GM23338 (cell line): Measurements from ENCODE around the gene EDEM3. TPM values are rescaled to one million over a fixed set of nuclear protein-coding genes. Genes with fewer than 3 reads are reported as not detected.

Experiments used
- ATAC-seq: fragments of 200-7000 bp; cut with Tn5 transposase; 3 replicates; pipeline ENCODE4 v1.9.1; 2020
- DNase-seq: peaks from one replicate; pipeline ENCODE4 v3.0.0-alpha.2; 2015; ENCODE audit warnings: low spot score
- H2AFZ ChIP-seq: fragments of 200-600 bp; sonication (generic); 2 replicates; pipeline ENCODE4 v1.8.0; 2016; ENCODE audit warnings: antibody characterized with exemption, mild to moderate bottlenecking, moderate library complexity
- H3F3A ChIP-seq: fragments of 200-600 bp; sonication (generic); replicated peaks from 2 replicates; pipeline ENCODE4 v1.8.0; 2017; ENCODE audit warnings: antibody characterized with exemption, mixed run types, low read depth
- H3K27ac ChIP-seq: fragments of 200-600 bp; sonication (generic); 2 replicates; pipeline ENCODE4 v1.6.1; 2016; ENCODE audit warnings: low read depth
- H3K27me3 ChIP-seq: fragments of 200-600 bp; sonication (generic); 2 replicates; pipeline ENCODE4 v1.8.0; 2016; ENCODE audit warnings: mild to moderate bottlenecking, mixed run types, moderate library complexity; ENCODE audit not compliant: insufficient read depth
- H3K36me3 ChIP-seq: fragments of 200-600 bp; sonication (generic); 2 replicates; pipeline ENCODE4 v1.8.0; 2016; ENCODE audit warnings: mild to moderate bottlenecking; ENCODE audit not compliant: insufficient read depth
- H3K4me1 ChIP-seq: fragments of 200-600 bp; sonication (generic); 2 replicates; pipeline ENCODE4 v1.8.0; 2016; ENCODE audit warnings: mild to moderate bottlenecking, moderate library complexity; ENCODE audit not compliant: insufficient read depth
- H3K4me2 ChIP-seq: fragments of 200-600 bp; sonication (generic); 2 replicates; pipeline ENCODE4 v1.7.1; 2017; ENCODE audit warnings: mixed run types
- H3K4me3 ChIP-seq: fragments of 200-600 bp; sonication (generic); 2 replicates; pipeline ENCODE4 v1.6.1; 2016; ENCODE audit warnings: mixed run types
- H3K79me2 ChIP-seq: fragments of 200-600 bp; sonication (generic); replicated peaks from 2 replicates; pipeline ENCODE4 v1.8.0; 2017; ENCODE audit warnings: mild to moderate bottlenecking; ENCODE audit not compliant: insufficient read depth
- H3K9me2 ChIP-seq: fragments of 200-600 bp; sonication (generic); 2 replicates; pipeline ENCODE4 v1.8.0; 2017; ENCODE audit not compliant: insufficient read depth
- H4K20me1 ChIP-seq: fragments of 200-600 bp; sonication (generic); replicated peaks from 2 replicates; pipeline ENCODE4 v1.8.0; 2017; ENCODE audit warnings: mild to moderate bottlenecking; ENCODE audit not compliant: insufficient read depth
- H3K27ac Mint-ChIP-seq: 2 replicates; pipeline ENCODE4 v1.8.0; 2020; ENCODE audit warnings: inconsistent platforms, mild to moderate bottlenecking, moderate library complexity, mixed read lengths
- H3K27me3 Mint-ChIP-seq: 3 replicates; pipeline ENCODE4 v1.8.0; 2022; ENCODE audit warnings: low read depth, mild to moderate bottlenecking, moderate library complexity, mixed read lengths, inconsistent platforms; ENCODE audit not compliant: insufficient read depth, poor library complexity
- H3K36me3 Mint-ChIP-seq: 3 replicates; pipeline ENCODE4 v1.8.0; 2021; ENCODE audit warnings: low read depth, mild to moderate bottlenecking, inconsistent platforms, moderate library complexity, mixed read lengths
- H3K4me1 Mint-ChIP-seq: 3 replicates; pipeline ENCODE4 v1.8.0; 2020; ENCODE audit warnings: mild to moderate bottlenecking, inconsistent platforms, mixed read lengths
- H3K4me3 Mint-ChIP-seq: 3 replicates; pipeline ENCODE4 v1.8.0; 2021; ENCODE audit warnings: moderate library complexity, mild to moderate bottlenecking, inconsistent platforms, mixed read lengths
- H3K9me3 Mint-ChIP-seq: 3 replicates; pipeline ENCODE4 v1.8.0; 2020; ENCODE audit warnings: moderate library complexity, mild to moderate bottlenecking, inconsistent platforms, mixed read lengths
- CREB1 ChIP-seq: fragments of 250-450 bp; sonication (Bioruptor Pico); IDR thresholded peaks from 2 replicates; pipeline ENCODE4 v1.5.0; 2020; ENCODE audit warnings: low read depth, mild to moderate bottlenecking, moderate library complexity
- EZH2 ChIP-seq: fragments of 200-600 bp; sonication (generic); IDR thresholded peaks from one replicate; pipeline ENCODE4 v1.8.0; 2017; ENCODE audit warnings: antibody characterized with exemption, mild to moderate bottlenecking, low read depth; ENCODE audit not compliant: unreplicated experiment
- EZH2phosphoT487 ChIP-seq: fragments of 200-600 bp; sonication (generic); IDR thresholded peaks from one replicate; pipeline ENCODE4 v1.8.1; 2018; ENCODE audit warnings: antibody characterized with exemption; ENCODE audit not compliant: unreplicated experiment
- JUNB ChIP-seq: IDR thresholded peaks from one replicate; pipeline ENCODE4 v1.6.1; 2016; ENCODE audit warnings: antibody characterized with exemption; ENCODE audit not compliant: unreplicated experiment
- NANOG ChIP-seq: IDR thresholded peaks from 2 replicates; pipeline ENCODE4 v1.6.1; 2016; ENCODE audit warnings: antibody characterized with exemption, borderline replicate concordance
- POLR2AphosphoS5 ChIP-seq: IDR thresholded peaks from 2 replicates; pipeline ENCODE4 v1.6.1; 2016; ENCODE audit warnings: antibody characterized with exemption, low read depth
- STAT1 ChIP-seq: IDR thresholded peaks from one replicate; pipeline ENCODE4 v1.6.1; 2016; ENCODE audit warnings: antibody characterized with exemption; ENCODE audit not compliant: unreplicated experiment
- ZNF114 ChIP-seq: fragments of 250-450 bp; sonication (Bioruptor Pico); IDR thresholded peaks from 2 replicates; pipeline ENCODE4 v1.5.0; 2020; ENCODE audit warnings: mild to moderate bottlenecking, moderate library complexity
- ZNF331 ChIP-seq: fragments of 250-450 bp; sonication (Bioruptor Pico); IDR thresholded peaks from 2 replicates; pipeline ENCODE4 v1.5.0; 2020; ENCODE audit warnings: low read depth, mild to moderate bottlenecking, moderate library complexity
- polyA plus RNA-seq: library from polyadenylated mRNA; unstranded; fragments of >200 nt; fragmentation: Nextera tagmentation; extraction: Ambion mirVana; gene quantifications from 2 replicates; pipeline ENCODE4 v1.2.1, GENCODE V29; 2016
- total RNA-seq: library from RNA; depleted of rRNA; stranded (reverse); fragments of >200 nt; shearing (Covaris generic); gene quantifications from 2 replicates; pipeline ENCODE4 v1.2.3, GENCODE V29; 2014
- TF ChIP-seq, protein P1 (sequence below): IDR thresholded peaks from one replicate; pipeline ENCODE4 v1.6.1; 2018; ENCODE audit warnings: antibody characterized with exemption; ENCODE audit not compliant: unreplicated experiment
- TF ChIP-seq, protein P2 (sequence below), 2 experiments: fragments of 200-600 bp in 1 of 2; sonication (generic) in 1 of 2; conservative IDR thresholded peaks; 2 replicates each; pipeline versions ENCODE4 v1.5.1 to v1.6.1; 2016 to 2017; ENCODE audit warnings: antibody characterized with exemption in 2 of 2, low read depth in 2 of 2, mild to moderate bottlenecking in 2 of 2, moderate library complexity in 1 of 2
- TF ChIP-seq, protein P3 (sequence below): IDR thresholded peaks from 2 replicates; pipeline ENCODE4 v1.6.1; 2016; ENCODE audit warnings: antibody characterized with exemption
- TF ChIP-seq, protein P4 (sequence below): fragments of 250-450 bp; sonication (Bioruptor Pico); IDR thresholded peaks from 2 replicates; pipeline ENCODE4 v1.5.0; 2020; ENCODE audit warnings: mild to moderate bottlenecking, moderate library complexity

EDEM3 gene
- total and polyA plus RNA-seq, 2 experiments from 2014 or later: 4.8 to 11.5 TPM

DNA sequence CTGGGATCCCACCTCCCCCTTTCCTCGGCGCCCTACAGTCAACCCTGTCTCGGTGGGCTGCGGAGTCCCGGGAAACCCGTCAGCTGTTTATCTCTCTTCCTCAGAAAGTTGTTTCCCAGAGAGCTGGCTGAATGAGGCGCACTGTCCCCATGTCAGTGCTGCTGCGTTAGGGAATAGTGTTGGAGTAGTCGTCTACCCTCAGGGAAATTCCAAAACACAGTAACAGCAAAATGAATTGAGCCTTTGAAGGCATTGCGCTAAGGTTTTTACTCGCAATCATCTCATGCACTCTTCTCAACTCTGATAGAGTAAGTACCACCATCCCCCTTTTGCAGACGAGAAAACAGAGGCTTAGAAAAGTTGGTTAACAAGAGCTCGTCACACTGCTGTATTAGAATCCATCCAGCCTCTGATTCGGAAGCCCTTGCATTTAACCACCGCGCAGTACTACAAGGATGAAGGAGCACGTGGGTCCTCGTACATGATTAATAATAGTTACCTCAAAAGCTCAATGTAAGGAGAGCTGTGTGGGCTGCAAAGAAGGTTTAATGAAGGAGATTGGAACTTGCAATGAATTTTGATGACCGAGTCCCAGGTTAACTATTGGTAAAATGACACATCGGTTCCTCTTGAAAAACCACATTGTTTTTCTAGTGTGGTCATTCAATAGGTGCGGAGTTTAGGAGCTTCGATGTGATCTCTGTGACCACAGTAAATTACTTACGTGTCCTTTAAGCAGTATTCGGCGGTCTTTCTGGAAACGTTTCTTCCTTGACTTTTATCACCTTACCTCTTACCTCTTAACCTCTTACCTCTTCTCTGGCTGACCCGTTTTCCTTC is 788 bp upstream of the EDEM3 start:
- Histone ChIP-seq H3K27me3 (peaks cover 13% of the 10 kb centered on the region), H3K27ac (no peak overlapping the region), H3K9me2 (no peaks in the 10 kb centered on the region), H3K79me2 (peaks cover 11% of the 10 kb centered on the region; the same call in 1 of the 2 replicates), H3K4me2 (peak overlapping the region; percentile 81), H2AFZ (peak overlapping the region; percentile 98), H3K4me1 (peaks cover 22% of the 10 kb centered on the region; the same call in 1 of the 2 replicates), H3F3A (no peaks in the 10 kb centered on the region), H3K4me3 (peak overlapping the region; percentile 76), H3K36me3 (no peaks in the 10 kb centered on the region), H4K20me1 (no peaks in the 10 kb centered on the region)
- no peak for ATAC-seq
- TF ChIP-seq POLR2AphosphoS5 (no peak), EZH2phosphoT487 (no peak), ZNF331 (CRISPR knock-in tag) (no peak), JUNB (no peak), STAT1 (no peak), NANOG (no peak), EZH2 (no peak), CREB1 (CRISPR knock-in tag) (no peak), ZNF114 (no peak)
- TF ChIP-seq, protein P1, sequence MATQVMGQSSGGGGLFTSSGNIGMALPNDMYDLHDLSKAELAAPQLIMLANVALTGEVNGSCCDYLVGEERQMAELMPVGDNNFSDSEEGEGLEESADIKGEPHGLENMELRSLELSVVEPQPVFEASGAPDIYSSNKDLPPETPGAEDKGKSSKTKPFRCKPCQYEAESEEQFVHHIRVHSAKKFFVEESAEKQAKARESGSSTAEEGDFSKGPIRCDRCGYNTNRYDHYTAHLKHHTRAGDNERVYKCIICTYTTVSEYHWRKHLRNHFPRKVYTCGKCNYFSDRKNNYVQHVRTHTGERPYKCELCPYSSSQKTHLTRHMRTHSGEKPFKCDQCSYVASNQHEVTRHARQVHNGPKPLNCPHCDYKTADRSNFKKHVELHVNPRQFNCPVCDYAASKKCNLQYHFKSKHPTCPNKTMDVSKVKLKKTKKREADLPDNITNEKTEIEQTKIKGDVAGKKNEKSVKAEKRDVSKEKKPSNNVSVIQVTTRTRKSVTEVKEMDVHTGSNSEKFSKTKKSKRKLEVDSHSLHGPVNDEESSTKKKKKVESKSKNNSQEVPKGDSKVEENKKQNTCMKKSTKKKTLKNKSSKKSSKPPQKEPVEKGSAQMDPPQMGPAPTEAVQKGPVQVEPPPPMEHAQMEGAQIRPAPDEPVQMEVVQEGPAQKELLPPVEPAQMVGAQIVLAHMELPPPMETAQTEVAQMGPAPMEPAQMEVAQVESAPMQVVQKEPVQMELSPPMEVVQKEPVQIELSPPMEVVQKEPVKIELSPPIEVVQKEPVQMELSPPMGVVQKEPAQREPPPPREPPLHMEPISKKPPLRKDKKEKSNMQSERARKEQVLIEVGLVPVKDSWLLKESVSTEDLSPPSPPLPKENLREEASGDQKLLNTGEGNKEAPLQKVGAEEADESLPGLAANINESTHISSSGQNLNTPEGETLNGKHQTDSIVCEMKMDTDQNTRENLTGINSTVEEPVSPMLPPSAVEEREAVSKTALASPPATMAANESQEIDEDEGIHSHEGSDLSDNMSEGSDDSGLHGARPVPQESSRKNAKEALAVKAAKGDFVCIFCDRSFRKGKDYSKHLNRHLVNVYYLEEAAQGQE: no peak
- TF ChIP-seq, protein P2, sequence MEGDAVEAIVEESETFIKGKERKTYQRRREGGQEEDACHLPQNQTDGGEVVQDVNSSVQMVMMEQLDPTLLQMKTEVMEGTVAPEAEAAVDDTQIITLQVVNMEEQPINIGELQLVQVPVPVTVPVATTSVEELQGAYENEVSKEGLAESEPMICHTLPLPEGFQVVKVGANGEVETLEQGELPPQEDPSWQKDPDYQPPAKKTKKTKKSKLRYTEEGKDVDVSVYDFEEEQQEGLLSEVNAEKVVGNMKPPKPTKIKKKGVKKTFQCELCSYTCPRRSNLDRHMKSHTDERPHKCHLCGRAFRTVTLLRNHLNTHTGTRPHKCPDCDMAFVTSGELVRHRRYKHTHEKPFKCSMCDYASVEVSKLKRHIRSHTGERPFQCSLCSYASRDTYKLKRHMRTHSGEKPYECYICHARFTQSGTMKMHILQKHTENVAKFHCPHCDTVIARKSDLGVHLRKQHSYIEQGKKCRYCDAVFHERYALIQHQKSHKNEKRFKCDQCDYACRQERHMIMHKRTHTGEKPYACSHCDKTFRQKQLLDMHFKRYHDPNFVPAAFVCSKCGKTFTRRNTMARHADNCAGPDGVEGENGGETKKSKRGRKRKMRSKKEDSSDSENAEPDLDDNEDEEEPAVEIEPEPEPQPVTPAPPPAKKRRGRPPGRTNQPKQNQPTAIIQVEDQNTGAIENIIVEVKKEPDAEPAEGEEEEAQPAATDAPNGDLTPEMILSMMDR (conservative IDR thresholded peaks at IDR 0.05; ENCODE audit: low read depth in 2 of 2): no peak
- TF ChIP-seq, protein P3, sequence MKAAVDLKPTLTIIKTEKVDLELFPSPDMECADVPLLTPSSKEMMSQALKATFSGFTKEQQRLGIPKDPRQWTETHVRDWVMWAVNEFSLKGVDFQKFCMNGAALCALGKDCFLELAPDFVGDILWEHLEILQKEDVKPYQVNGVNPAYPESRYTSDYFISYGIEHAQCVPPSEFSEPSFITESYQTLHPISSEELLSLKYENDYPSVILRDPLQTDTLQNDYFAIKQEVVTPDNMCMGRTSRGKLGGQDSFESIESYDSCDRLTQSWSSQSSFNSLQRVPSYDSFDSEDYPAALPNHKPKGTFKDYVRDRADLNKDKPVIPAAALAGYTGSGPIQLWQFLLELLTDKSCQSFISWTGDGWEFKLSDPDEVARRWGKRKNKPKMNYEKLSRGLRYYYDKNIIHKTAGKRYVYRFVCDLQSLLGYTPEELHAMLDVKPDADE: no peak
- TF ChIP-seq, protein P4, sequence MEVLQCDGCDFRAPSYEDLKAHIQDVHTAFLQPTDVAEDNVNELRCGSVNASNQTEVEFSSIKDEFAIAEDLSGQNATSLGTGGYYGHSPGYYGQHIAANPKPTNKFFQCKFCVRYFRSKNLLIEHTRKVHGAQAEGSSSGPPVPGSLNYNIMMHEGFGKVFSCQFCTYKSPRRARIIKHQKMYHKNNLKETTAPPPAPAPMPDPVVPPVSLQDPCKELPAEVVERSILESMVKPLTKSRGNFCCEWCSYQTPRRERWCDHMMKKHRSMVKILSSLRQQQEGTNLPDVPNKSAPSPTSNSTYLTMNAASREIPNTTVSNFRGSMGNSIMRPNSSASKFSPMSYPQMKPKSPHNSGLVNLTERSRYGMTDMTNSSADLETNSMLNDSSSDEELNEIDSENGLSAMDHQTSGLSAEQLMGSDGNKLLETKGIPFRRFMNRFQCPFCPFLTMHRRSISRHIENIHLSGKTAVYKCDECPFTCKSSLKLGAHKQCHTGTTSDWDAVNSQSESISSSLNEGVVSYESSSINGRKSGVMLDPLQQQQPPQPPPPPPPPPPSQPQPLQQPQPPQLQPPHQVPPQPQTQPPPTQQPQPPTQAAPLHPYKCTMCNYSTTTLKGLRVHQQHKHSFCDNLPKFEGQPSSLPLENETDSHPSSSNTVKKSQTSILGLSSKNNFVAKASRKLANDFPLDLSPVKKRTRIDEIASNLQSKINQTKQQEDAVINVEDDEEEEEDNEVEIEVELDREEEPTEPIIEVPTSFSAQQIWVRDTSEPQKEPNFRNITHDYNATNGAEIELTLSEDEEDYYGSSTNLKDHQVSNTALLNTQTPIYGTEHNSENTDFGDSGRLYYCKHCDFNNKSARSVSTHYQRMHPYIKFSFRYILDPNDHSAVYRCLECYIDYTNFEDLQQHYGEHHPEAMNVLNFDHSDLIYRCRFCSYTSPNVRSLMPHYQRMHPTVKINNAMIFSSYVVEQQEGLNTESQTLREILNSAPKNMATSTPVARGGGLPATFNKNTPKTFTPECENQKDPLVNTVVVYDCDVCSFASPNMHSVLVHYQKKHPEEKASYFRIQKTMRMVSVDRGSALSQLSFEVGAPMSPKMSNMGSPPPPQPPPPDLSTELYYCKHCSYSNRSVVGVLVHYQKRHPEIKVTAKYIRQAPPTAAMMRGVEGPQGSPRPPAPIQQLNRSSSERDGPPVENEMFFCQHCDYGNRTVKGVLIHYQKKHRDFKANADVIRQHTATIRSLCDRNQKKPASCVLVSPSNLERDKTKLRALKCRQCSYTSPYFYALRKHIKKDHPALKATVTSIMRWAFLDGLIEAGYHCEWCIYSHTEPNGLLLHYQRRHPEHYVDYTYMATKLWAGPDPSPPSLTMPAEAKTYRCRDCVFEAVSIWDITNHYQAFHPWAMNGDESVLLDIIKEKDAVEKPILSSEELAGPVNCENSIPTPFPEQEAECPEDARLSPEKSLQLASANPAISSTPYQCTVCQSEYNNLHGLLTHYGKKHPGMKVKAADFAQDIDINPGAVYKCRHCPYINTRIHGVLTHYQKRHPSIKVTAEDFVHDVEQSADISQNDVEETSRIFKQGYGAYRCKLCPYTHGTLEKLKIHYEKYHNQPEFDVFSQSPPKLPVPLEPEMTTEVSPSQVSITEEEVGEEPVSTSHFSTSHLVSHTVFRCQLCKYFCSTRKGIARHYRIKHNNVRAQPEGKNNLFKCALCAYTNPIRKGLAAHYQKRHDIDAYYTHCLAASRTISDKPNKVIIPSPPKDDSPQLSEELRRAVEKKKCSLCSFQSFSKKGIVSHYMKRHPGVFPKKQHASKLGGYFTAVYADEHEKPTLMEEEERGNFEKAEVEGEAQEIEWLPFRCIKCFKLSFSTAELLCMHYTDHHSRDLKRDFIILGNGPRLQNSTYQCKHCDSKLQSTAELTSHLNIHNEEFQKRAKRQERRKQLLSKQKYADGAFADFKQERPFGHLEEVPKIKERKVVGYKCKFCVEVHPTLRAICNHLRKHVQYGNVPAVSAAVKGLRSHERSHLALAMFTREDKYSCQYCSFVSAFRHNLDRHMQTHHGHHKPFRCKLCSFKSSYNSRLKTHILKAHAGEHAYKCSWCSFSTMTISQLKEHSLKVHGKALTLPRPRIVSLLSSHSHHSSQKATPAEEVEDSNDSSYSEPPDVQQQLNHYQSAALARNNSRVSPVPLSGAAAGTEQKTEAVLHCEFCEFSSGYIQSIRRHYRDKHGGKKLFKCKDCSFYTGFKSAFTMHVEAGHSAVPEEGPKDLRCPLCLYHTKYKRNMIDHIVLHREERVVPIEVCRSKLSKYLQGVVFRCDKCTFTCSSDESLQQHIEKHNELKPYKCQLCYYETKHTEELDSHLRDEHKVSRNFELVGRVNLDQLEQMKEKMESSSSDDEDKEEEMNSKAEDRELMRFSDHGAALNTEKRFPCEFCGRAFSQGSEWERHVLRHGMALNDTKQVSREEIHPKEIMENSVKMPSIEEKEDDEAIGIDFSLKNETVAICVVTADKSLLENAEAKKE: no peak
- peak; percentile 19 for DNase-seq
- Mint-ChIP-seq H3K27ac (peak overlapping the region; percentile 75), H3K4me3 (peak overlapping the region; percentile 87), H3K36me3 (peaks cover 3% of the 10 kb centered on the region; the same call in 1 of the 3 replicates), H3K9me3 (no peaks in the 10 kb centered on the region; the same call in 2 of the 3 replicates), H3K4me1 (peaks cover 21% of the 10 kb centered on the region), H3K27me3 (no peaks in the 10 kb centered on the region)
